Stimulated activated CD4-positive, alpha-beta T cell treated with anti-CD3 and anti-CD28 coated beads, Interleukin-2, amount 100 ng/mL, for 48 hours (primary cell): ENCODE results near the gene AJUBA.

Source experiments
- DNase-seq, 2 donors: peaks; one replicate each; pipeline ENCODE4 v3.0.0-alpha.2; 2020

The AJUBA gene

GRCh38 chr14:22929961-22930364 is 52.4 kb downstream of the AJUBA start:
- no peak for DNase-seq

GRCh38 chr14:22929104-22929960 is 53.0 kb downstream of the AJUBA start, which contains the start of gene PRMT5:
Gene PRMT5 (minus strand): TSS chr14:22929376. CDS start chr14:22929361, 15 bp downstream.
- peak; percentile 98 to 99 for DNase-seq

- no peak for DNase-seq
These were observed 53.9 kb downstream of the AJUBA start for GRCh38 chr14:22928237-22929103.

GRCh38 chr14:22926316-22926715 is 56.0 kb downstream of the AJUBA start:
- no peak for DNase-seq

DNA sequence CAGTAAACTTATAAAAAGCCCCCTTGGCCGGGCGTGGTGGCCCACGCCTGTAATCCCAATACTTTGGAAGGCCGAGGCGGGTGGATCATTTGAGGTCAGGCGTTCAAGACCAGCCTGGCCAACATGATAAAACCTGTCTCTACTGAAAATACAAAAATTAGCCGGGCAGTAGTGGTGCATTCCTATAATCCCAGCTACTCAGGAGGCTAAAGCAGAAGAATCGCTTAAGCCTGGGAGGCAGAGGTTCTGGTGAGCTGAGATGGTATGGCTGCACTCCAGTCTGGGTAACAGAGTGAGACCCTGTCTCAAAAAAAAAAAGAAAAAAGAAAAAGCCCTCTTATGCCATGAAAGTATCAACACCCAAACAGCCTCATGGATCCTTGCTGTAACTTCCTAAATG is 56.8 kb downstream of the AJUBA start:
- DNase-seq = no peak

DNA sequence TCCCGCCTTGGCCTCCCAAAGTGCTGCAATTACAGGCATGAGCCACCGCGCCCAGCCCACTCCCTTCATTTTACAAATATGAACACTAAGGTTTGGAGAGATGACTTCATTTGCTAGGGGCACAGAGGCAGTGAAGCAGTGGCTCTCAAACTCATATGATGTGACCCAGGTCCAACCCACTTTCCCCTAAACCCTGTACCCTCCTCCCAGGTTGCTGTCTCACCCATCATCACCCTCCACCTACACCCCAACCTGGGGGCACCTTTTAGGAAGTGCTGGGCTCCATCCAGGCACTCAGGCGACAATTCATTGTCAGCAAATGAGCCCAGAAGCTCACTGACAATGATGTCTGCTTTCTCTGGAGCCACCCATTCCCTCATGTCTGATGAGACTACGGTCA is 58.6 kb downstream of the AJUBA start:
- no peak for DNase-seq

- DNase-seq = no peak
These were observed 60.1 kb downstream of the AJUBA start for GRCh38 chr14:22922294-22922693.
